GM18951 (cell line): ENCODE data around the gene AOPEP.

Experiments used
- POLR2A ChIP-seq: IDR thresholded peaks from 4 replicates; pipeline ENCODE4 v1.6.1; 2011; ENCODE audit warnings: mild to moderate bottlenecking; ENCODE audit not compliant: insufficient read length, insufficient read depth; ENCODE audit errors: extremely low read depth
- in situ Hi-C: fragments of 300-500 bp; cut with MboI; formaldehyde crosslinking; loops from one replicate; pipeline ENCODE4 v1.12.0; 2022; ENCODE audit warnings: low sequenced_read_pairs, mixed read lengths, inconsistent platforms; ENCODE audit not compliant: unreplicated experiment

The AOPEP gene

GRCh38 chr9:95061916-95062595, 335.6 kb downstream of the AOPEP start:
- in situ Hi-C loops = no loop called here
- no peak for TF ChIP-seq POLR2A

GRCh38 chr9:95062596-95063065, 336.1 kb downstream of the AOPEP start:
- TF ChIP-seq POLR2A = no peak
- in situ Hi-C loops = no loop called here

GRCh38 chr9:95063300-95063699, 336.8 kb downstream of the AOPEP start:
- in situ Hi-C loops = no loop called here
- TF ChIP-seq POLR2A = no peak

- in situ Hi-C loops = no loop called here
- TF ChIP-seq POLR2A = no peak
These were observed 338.7 kb downstream of the AOPEP start for GRCh38 chr9:95065224-95065623.

DNA sequence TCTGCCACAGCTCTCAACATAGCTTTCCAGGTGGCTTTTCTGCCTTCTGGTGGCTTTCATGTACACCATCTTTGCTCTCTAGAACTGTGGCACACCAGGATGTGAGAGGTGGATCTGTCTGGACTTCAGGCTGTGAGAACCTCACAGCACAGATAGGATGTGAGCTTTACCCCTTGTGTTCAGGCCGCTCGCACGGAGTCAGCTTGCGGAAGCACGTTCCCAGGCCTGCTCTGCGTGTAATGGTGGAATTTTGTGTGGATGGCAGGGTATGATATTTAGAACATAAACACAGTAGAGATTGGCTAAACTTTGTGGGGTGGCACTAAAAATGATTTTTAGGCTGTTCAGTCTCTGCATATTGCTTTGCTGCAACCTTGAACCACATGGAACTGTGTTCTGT, 340.6 kb downstream of the AOPEP start:
- in situ Hi-C loops = no loop called here
- no peak for TF ChIP-seq POLR2A

GRCh38 chr9:95067897-95068296, 341.4 kb downstream of the AOPEP start:
- in situ Hi-C loops = no loop called here
- no peak for TF ChIP-seq POLR2A

DNA sequence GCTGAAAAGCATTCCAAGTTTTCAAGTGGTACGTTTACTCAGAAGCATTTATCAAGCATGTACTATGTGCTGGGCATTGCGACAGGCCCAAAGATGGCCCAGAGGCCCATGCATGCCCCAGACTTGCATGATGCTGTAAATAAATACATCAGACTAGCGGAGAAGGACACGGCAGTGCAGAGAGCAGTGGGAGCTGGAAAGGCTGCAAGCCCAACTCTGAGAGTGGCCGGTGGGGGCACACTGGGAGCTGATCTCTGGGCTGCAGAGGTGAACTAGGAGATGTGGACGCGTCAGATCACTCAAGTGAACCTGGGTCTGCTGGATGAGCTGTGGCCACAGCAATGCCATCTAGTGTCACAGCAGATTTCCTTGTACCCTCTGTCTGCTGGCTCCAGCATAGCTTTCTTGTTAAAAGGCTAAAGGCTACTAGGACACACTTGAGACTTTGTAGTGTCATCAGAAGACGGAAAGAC, 344.1 kb downstream of the AOPEP start:
- TF ChIP-seq POLR2A = no peak
- in situ Hi-C loops = no loop called here

- TF ChIP-seq POLR2A = no peak
- in situ Hi-C loops = no loop called here
These were observed 345.0 kb downstream of the AOPEP start for GRCh38 chr9:95071450-95071849.

- no peak for TF ChIP-seq POLR2A
- in situ Hi-C loops = no loop called here
These were observed 345.4 kb downstream of the AOPEP start for GRCh38 chr9:95071925-95072324.

DNA sequence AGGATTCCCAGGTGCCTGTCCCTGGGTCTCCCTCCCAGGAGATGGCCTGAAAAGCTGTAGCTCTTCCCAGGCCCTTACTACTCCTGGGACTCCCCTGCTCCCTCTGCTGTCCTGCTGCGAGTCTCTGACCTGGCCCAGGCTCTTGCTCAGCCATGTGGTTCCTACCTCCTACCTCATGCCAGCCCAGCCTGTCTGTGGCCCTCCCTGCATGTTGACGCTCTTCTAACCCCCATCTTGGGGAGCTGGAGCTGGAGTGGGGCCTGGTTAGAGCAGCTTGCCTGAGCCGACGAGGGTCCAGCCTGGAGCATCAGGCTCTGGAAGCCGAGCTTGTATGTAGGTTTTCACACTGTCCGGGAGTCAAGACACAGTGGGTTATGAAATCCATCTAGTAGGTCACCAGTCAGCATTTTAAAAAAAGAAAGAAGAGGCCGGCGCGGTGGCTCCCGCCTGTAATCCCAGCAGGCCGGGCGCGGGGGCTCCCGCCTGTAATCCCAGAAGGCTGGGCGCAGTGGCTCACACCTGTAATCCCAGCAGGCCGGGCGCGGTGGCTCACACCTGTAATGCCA, 346.6 kb downstream of the AOPEP start:
- TF ChIP-seq POLR2A = no peak
- in situ Hi-C loops = no loop called here

- in situ Hi-C loops = no loop called here
These were observed 347.4 kb downstream of the AOPEP start for GRCh38 chr9:95073918-95074317.

GRCh38 chr9:95074632-95075031, 348.1 kb downstream of the AOPEP start:
- in situ Hi-C loops = no loop called here

More at GRCh38 chr9:95073918-95074317, 347.4 kb downstream of the AOPEP start:
- no peak for TF ChIP-seq POLR2A

GRCh38 chr9:95075700-95076099, 349.2 kb downstream of the AOPEP start:
- in situ Hi-C loops = no loop called here

More at GRCh38 chr9:95074632-95075031, 348.1 kb downstream of the AOPEP start:
- TF ChIP-seq POLR2A = no peak

GRCh38 chr9:95076696-95077052, 350.2 kb downstream of the AOPEP start:
- no peak for TF ChIP-seq POLR2A
- in situ Hi-C loops = no loop called here

More at GRCh38 chr9:95075700-95076099, 349.2 kb downstream of the AOPEP start:
- no peak for TF ChIP-seq POLR2A
